Activated naive CD4-positive, alpha-beta T cell treated with anti-CD3 and anti-CD28 coated beads, Interleukin-2, amount 10 ng/mL, durations not matched to agents 7 days and 5 days (primary cell): ENCODE data around the gene ZNF407.

Source experiments
- CTCF ChIA-PET: fragments of 350-600 bp; sonication (Branson Sonifier 250); formaldehyde crosslinking; loops from one replicate; lab custom pipeline; 2021; ENCODE audit warnings: antibody characterized with exemption; lab: Charles Lee
- DNase-seq: peaks from one replicate; pipeline ENCODE4 v3.0.0-alpha.2; 2020
- H3K27ac Mint-ChIP-seq: one replicate; pipeline ENCODE4 v1.8.0; 2021; ENCODE audit warnings: mild to moderate bottlenecking, moderate library complexity, mixed read lengths
- H3K27me3 Mint-ChIP-seq: one replicate; pipeline ENCODE4 v1.8.0; 2021; ENCODE audit warnings: mild to moderate bottlenecking, mixed read lengths
- H3K36me3 Mint-ChIP-seq: one replicate; pipeline ENCODE4 v1.8.0; 2021; ENCODE audit warnings: mixed read lengths
- H3K4me1 Mint-ChIP-seq: one replicate; pipeline ENCODE4 v1.8.0; 2021; ENCODE audit warnings: mixed read lengths
- H3K4me3 Mint-ChIP-seq: one replicate; pipeline ENCODE4 v1.8.0; 2021; ENCODE audit warnings: mild to moderate bottlenecking, moderate library complexity, mixed read lengths
- H3K9me3 Mint-ChIP-seq: one replicate; pipeline ENCODE4 v1.8.0; 2021; ENCODE audit warnings: mixed read lengths

The ZNF407 gene

GRCh38 chr18:74918276-74918790 is 320.7 kb downstream of the ZNF407 start:
- H3K4me1 Mint-ChIP-seq: no peaks in the 10 kb centered on the region
- no peak for DNase-seq
- H3K9me3 Mint-ChIP-seq: no peaks in the 10 kb centered on the region
- H3K4me3 Mint-ChIP-seq: no peak overlapping the region
- peaks cover 4% of the 10 kb centered on the region for H3K36me3 Mint-ChIP-seq
- CTCF ChIA-PET: interaction anchor here (1.4 kb wide), 1 partner anchor 24 kb away, joined by 3 read pairs; no protein-coding TSS in a partner anchor
- no peak overlapping the region for H3K27ac Mint-ChIP-seq
- H3K27me3 Mint-ChIP-seq: no peaks in the 10 kb centered on the region

- Mint-ChIP-seq H3K4me3 (no peak overlapping the region), H3K36me3 (peaks cover 4% of the 10 kb centered on the region), H3K9me3 (no peaks in the 10 kb centered on the region), H3K4me1 (no peaks in the 10 kb centered on the region), H3K27ac (no peak overlapping the region), H3K27me3 (no peaks in the 10 kb centered on the region)
- DNase-seq: no peak
- CTCF ChIA-PET: no interaction called here
These were observed 323.6 kb downstream of the ZNF407 start for GRCh38 chr18:74921057-74921820.

GRCh38 chr18:74926051-74926450 is 328.4 kb downstream of the ZNF407 start:
- Mint-ChIP-seq H3K9me3 (no peaks in the 10 kb centered on the region), H3K4me1 (no peaks in the 10 kb centered on the region), H3K27ac (no peak overlapping the region), H3K27me3 (no peaks in the 10 kb centered on the region), H3K4me3 (no peak overlapping the region), H3K36me3 (peaks cover 4% of the 10 kb centered on the region)
- CTCF ChIA-PET: no interaction called here
- no peak for DNase-seq

GRCh38 chr18:74928194-74928968 is 330.7 kb downstream of the ZNF407 start:
- Mint-ChIP-seq H3K9me3 (no peaks in the 10 kb centered on the region), H3K27ac (no peak overlapping the region), H3K27me3 (no peaks in the 10 kb centered on the region), H3K4me1 (no peaks in the 10 kb centered on the region), H3K36me3 (peaks cover 2% of the 10 kb centered on the region), H3K4me3 (no peak overlapping the region)
- no peak for DNase-seq
- CTCF ChIA-PET: no interaction called here

- CTCF ChIA-PET: no interaction called here
- no peak overlapping the region for H3K27ac Mint-ChIP-seq
- no peaks in the 10 kb centered on the region for H3K4me1 Mint-ChIP-seq
- no peak overlapping the region for H3K4me3 Mint-ChIP-seq
- no peaks in the 10 kb centered on the region for H3K9me3 Mint-ChIP-seq
- no peak for DNase-seq
- no peaks in the 10 kb centered on the region for H3K27me3 Mint-ChIP-seq
- peaks cover 2% of the 10 kb centered on the region for H3K36me3 Mint-ChIP-seq
These were observed 331.4 kb downstream of the ZNF407 start for GRCh38 chr18:74929110-74929509.

- Mint-ChIP-seq H3K4me1 (no peaks in the 10 kb centered on the region), H3K4me3 (no peak overlapping the region), H3K36me3 (peaks cover 2% of the 10 kb centered on the region), H3K27ac (no peak overlapping the region), H3K9me3 (no peaks in the 10 kb centered on the region), H3K27me3 (no peaks in the 10 kb centered on the region)
- CTCF ChIA-PET: no interaction called here
- DNase-seq: no peak
These were observed 332.9 kb downstream of the ZNF407 start for GRCh38 chr18:74930616-74931015.

- DNase-seq: no peak
- H3K27ac Mint-ChIP-seq: no peak overlapping the region
- no peaks in the 10 kb centered on the region for H3K27me3 Mint-ChIP-seq
- no peak overlapping the region for H3K4me3 Mint-ChIP-seq
- CTCF ChIA-PET: no interaction called here
- no peaks in the 10 kb centered on the region for H3K4me1 Mint-ChIP-seq
- H3K36me3 Mint-ChIP-seq: peaks cover 2% of the 10 kb centered on the region
- no peaks in the 10 kb centered on the region for H3K9me3 Mint-ChIP-seq
These were observed 336.3 kb downstream of the ZNF407 start for GRCh38 chr18:74933930-74934329.

- peaks cover 2% of the 10 kb centered on the region for H3K36me3 Mint-ChIP-seq
- CTCF ChIA-PET: no interaction called here
- H3K9me3 Mint-ChIP-seq: no peaks in the 10 kb centered on the region
- H3K27ac Mint-ChIP-seq: no peak overlapping the region
- DNase-seq: no peak
- no peaks in the 10 kb centered on the region for H3K4me1 Mint-ChIP-seq
- H3K27me3 Mint-ChIP-seq: no peaks in the 10 kb centered on the region
- no peak overlapping the region for H3K4me3 Mint-ChIP-seq
These were observed 337.8 kb downstream of the ZNF407 start for GRCh38 chr18:74935434-74935833.

GRCh38 chr18:74936343-74936742 is 338.7 kb downstream of the ZNF407 start:
- Mint-ChIP-seq H3K36me3 (peaks cover 2% of the 10 kb centered on the region), H3K27ac (no peak overlapping the region), H3K4me1 (no peaks in the 10 kb centered on the region), H3K4me3 (no peak overlapping the region), H3K27me3 (no peaks in the 10 kb centered on the region), H3K9me3 (no peaks in the 10 kb centered on the region)
- CTCF ChIA-PET: no interaction called here
- DNase-seq: no peak

GRCh38 chr18:74937291-74937690 is 339.6 kb downstream of the ZNF407 start:
- DNase-seq: no peak
- H3K4me3 Mint-ChIP-seq: no peak overlapping the region
- H3K27me3 Mint-ChIP-seq: no peaks in the 10 kb centered on the region
- peaks cover 2% of the 10 kb centered on the region for H3K36me3 Mint-ChIP-seq
- CTCF ChIA-PET: no interaction called here
- no peaks in the 10 kb centered on the region for H3K9me3 Mint-ChIP-seq
- peaks cover 6% of the 10 kb centered on the region for H3K4me1 Mint-ChIP-seq
- no peak overlapping the region for H3K27ac Mint-ChIP-seq

- CTCF ChIA-PET: interaction anchor here (0.6 kb wide), 1 partner anchor 250 kb away, joined by 3 read pairs; no protein-coding TSS in a partner anchor
- no peaks in the 10 kb centered on the region for H3K9me3 Mint-ChIP-seq
- H3K27ac Mint-ChIP-seq: no peak overlapping the region
- no peaks in the 10 kb centered on the region for H3K27me3 Mint-ChIP-seq
- peaks cover 21% of the 10 kb centered on the region for H3K4me1 Mint-ChIP-seq
- no peak overlapping the region for H3K4me3 Mint-ChIP-seq
- H3K36me3 Mint-ChIP-seq: no peaks in the 10 kb centered on the region
- no peak for DNase-seq
These were observed 343.2 kb downstream of the ZNF407 start for GRCh38 chr18:74940856-74941255.

GRCh38 chr18:74942319-74942910 is 344.7 kb downstream of the ZNF407 start:
- Mint-ChIP-seq H3K9me3 (no peaks in the 10 kb centered on the region), H3K27me3 (no peaks in the 10 kb centered on the region), H3K36me3 (no peaks in the 10 kb centered on the region), H3K4me3 (peak overlapping the region; percentile 25), H3K4me1 (peaks cover 21% of the 10 kb centered on the region), H3K27ac (peak overlapping the region; percentile 26)
- peak; percentile 36 for DNase-seq
- CTCF ChIA-PET: interaction anchor here (0.8 to 1.2 kb wide), 2 partner anchors 24 to 291 kb away, joined by 3 read pairs; no protein-coding TSS in a partner anchor

GRCh38 chr18:74944676-74945075 is 347.0 kb downstream of the ZNF407 start:
- no peaks in the 10 kb centered on the region for H3K9me3 Mint-ChIP-seq
- H3K4me1 Mint-ChIP-seq: peaks cover 21% of the 10 kb centered on the region
- CTCF ChIA-PET: no interaction called here
- no peaks in the 10 kb centered on the region for H3K36me3 Mint-ChIP-seq
- H3K4me3 Mint-ChIP-seq: no peak overlapping the region
- DNase-seq: no peak
- no peaks in the 10 kb centered on the region for H3K27me3 Mint-ChIP-seq
- no peak overlapping the region for H3K27ac Mint-ChIP-seq

- CTCF ChIA-PET: no interaction called here
- Mint-ChIP-seq H3K27ac (no peak overlapping the region), H3K9me3 (no peaks in the 10 kb centered on the region), H3K27me3 (no peaks in the 10 kb centered on the region), H3K4me1 (peaks cover 34% of the 10 kb centered on the region), H3K36me3 (no peaks in the 10 kb centered on the region), H3K4me3 (no peak overlapping the region)
- DNase-seq: no peak
These were observed 348.3 kb downstream of the ZNF407 start for GRCh38 chr18:74945774-74946545.
